H1 (cell line): ENCODE results near the gene PLCB1.

ENCODE experiments used
- CEBPB ChIP-seq: IDR thresholded peaks from 2 replicates; pipeline ENCODE4 v1.6.1; 2012; ENCODE audit warnings: low read depth, low read length
- CHD2 ChIP-seq: IDR thresholded peaks from 2 replicates; pipeline ENCODE4 v1.6.1; 2012; ENCODE audit warnings: low read length, improper control_type of control experiment
- CREB1 ChIP-seq: IDR thresholded peaks from 2 replicates; pipeline ENCODE4 v1.6.1; 2012; ENCODE audit warnings: inconsistent platforms
- EZH2 ChIP-seq: fragments of 200-600 bp; sonication (generic); IDR thresholded peaks from 2 replicates; pipeline ENCODE4 v1.7.1; 2012; ENCODE audit warnings: low read depth, mild to moderate bottlenecking, moderate library complexity, low read length, inconsistent platforms; ENCODE audit not compliant: severe bottlenecking
- GTF2F1 ChIP-seq: IDR thresholded peaks from 2 replicates; pipeline ENCODE4 v1.6.1; 2012; ENCODE audit warnings: low read depth, low read length, improper control_type of control experiment, borderline replicate concordance
- KDM1A ChIP-seq: fragments of 200-600, 300-600 bp; sonication (generic); IDR thresholded peaks from 2 replicates; pipeline ENCODE4 v1.7.1; 2016; ENCODE audit warnings: mild to moderate bottlenecking, low read length, borderline replicate concordance
- KDM5A ChIP-seq: fragments of 200-600 bp; IDR thresholded peaks from 2 replicates; pipeline ENCODE4 v1.7.1; 2012; ENCODE audit warnings: mild to moderate bottlenecking, low read length, inconsistent platforms, mixed read lengths
- POLR2A ChIP-seq, 2 experiments: IDR thresholded peaks; 1 replicate in 1 of 2; 2 replicates in 1 of 2; pipeline ENCODE4 v1.6.1; 2011; ENCODE audit warnings: low read depth in 2 of 2, low read length in 2 of 2, mild to moderate bottlenecking in 2 of 2; ENCODE audit errors: control extremely low read depth in 1 of 2
- POLR2AphosphoS5 ChIP-seq: IDR thresholded peaks from 2 replicates; pipeline ENCODE4 v1.6.1; 2011; ENCODE audit warnings: low read depth, low read length
- TAF1 ChIP-seq: IDR thresholded peaks from 2 replicates; pipeline ENCODE4 v1.6.1; 2011; ENCODE audit warnings: mild to moderate bottlenecking, low read depth, low read length
- TF ChIP-seq, protein P1 (sequence below), 3 experiments: IDR thresholded peaks; 1 replicate in 2 of 3; 2 replicates in 1 of 3; pipeline versions ENCODE4 v1.5.1 to v1.6.1; 2011; ENCODE audit warnings: low read length in 3 of 3, mild to moderate bottlenecking in 3 of 3, inconsistent platforms in 2 of 3, low read depth in 1 of 3, moderate library complexity in 1 of 3; ENCODE audit not compliant: insufficient read depth in 1 of 3; ENCODE audit errors: control extremely low read depth in 1 of 3
- TF ChIP-seq, protein P2 (sequence below): IDR thresholded peaks from 2 replicates; pipeline ENCODE4 v1.6.1; 2011; ENCODE audit warnings: low read length, improper control_type of control experiment
- TF ChIP-seq, protein P3 (sequence below): IDR thresholded peaks from 2 replicates; pipeline ENCODE4 v1.6.1; 2012; ENCODE audit warnings: low read length, inconsistent platforms
- TF ChIP-seq, protein P4 (sequence below): IDR thresholded peaks from 2 replicates; pipeline ENCODE4 v1.6.1; 2011; ENCODE audit warnings: low read depth, mild to moderate bottlenecking, low read length; ENCODE audit not compliant: insufficient read depth

DNA sequence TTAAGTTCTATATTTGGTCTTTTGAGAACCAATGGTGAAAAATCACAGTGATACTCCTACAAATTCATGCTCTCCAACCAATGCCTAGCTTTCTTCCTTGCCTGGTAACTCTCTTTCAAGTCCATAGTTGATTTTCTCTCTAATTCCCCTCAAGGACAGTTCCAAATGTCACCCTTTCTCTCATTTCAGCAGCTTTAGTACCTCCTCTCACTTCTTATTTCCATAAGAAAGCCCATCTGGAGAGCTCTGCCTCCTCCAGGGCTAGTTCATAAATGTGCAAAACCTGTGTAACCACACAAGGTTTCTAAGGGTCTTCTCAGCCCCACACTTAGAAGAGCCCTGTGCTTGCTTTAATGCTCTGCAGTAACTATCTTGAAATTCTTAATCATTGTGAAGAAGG, 781.4 kb downstream of the PLCB1 start:
- TF ChIP-seq, protein P1, sequence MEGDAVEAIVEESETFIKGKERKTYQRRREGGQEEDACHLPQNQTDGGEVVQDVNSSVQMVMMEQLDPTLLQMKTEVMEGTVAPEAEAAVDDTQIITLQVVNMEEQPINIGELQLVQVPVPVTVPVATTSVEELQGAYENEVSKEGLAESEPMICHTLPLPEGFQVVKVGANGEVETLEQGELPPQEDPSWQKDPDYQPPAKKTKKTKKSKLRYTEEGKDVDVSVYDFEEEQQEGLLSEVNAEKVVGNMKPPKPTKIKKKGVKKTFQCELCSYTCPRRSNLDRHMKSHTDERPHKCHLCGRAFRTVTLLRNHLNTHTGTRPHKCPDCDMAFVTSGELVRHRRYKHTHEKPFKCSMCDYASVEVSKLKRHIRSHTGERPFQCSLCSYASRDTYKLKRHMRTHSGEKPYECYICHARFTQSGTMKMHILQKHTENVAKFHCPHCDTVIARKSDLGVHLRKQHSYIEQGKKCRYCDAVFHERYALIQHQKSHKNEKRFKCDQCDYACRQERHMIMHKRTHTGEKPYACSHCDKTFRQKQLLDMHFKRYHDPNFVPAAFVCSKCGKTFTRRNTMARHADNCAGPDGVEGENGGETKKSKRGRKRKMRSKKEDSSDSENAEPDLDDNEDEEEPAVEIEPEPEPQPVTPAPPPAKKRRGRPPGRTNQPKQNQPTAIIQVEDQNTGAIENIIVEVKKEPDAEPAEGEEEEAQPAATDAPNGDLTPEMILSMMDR (IDR thresholded peaks at IDR 0.05; ENCODE audit: control extremely low read depth in 1 of 3, insufficient read depth in 1 of 3, low read depth in 1 of 3, low read length in 3 of 3): no peak
- TF ChIP-seq CREB1: no peak
- no peak for TF ChIP-seq POLR2A (IDR thresholded peaks at IDR 0.05; ENCODE audit: control extremely low read depth in 1 of 2, low read depth in 2 of 2, low read length in 2 of 2)
- TF ChIP-seq CHD2: no peak
- TF ChIP-seq GTF2F1: no peak
- TF ChIP-seq, protein P2, sequence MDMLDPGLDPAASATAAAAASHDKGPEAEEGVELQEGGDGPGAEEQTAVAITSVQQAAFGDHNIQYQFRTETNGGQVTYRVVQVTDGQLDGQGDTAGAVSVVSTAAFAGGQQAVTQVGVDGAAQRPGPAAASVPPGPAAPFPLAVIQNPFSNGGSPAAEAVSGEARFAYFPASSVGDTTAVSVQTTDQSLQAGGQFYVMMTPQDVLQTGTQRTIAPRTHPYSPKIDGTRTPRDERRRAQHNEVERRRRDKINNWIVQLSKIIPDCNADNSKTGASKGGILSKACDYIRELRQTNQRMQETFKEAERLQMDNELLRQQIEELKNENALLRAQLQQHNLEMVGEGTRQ: no peak
- TF ChIP-seq TAF1: no peak
- TF ChIP-seq, protein P3, sequence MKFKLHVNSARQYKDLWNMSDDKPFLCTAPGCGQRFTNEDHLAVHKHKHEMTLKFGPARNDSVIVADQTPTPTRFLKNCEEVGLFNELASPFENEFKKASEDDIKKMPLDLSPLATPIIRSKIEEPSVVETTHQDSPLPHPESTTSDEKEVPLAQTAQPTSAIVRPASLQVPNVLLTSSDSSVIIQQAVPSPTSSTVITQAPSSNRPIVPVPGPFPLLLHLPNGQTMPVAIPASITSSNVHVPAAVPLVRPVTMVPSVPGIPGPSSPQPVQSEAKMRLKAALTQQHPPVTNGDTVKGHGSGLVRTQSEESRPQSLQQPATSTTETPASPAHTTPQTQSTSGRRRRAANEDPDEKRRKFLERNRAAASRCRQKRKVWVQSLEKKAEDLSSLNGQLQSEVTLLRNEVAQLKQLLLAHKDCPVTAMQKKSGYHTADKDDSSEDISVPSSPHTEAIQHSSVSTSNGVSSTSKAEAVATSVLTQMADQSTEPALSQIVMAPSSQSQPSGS: no peak
- TF ChIP-seq KDM1A: no peak
- TF ChIP-seq, protein P4, sequence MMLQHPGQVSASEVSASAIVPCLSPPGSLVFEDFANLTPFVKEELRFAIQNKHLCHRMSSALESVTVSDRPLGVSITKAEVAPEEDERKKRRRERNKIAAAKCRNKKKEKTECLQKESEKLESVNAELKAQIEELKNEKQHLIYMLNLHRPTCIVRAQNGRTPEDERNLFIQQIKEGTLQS: no peak
- no peak for TF ChIP-seq CEBPB
- no peak for TF ChIP-seq POLR2AphosphoS5
- no peak for TF ChIP-seq EZH2
- no peak for TF ChIP-seq KDM5A
